Fibroblast of lung (primary cell): ENCODE data around the gene PDZK1IP1.
"Not testable (repeated sequence)": the region's sequence is repeated elsewhere in the genome, so short reads cannot be mapped to it uniquely, and the experiment has no call there.

Source experiments
- CTCF ChIP-seq, 2 donors: IDR thresholded peaks in 1 of 2; conservative IDR thresholded peaks in 1 of 2; 1 replicate in 1 of 2; 2 replicates in 1 of 2; pipeline ENCODE4 v1.5.1; 2011 to 2012; ENCODE audit warnings: low read length in 2 of 2, control low read depth in 1 of 2, inconsistent platforms in 1 of 2, low read depth in 1 of 2, mild to moderate bottlenecking in 1 of 2
- EZH2 ChIP-seq: IDR thresholded peaks from 2 replicates; pipeline ENCODE4 v1.5.1; 2012; ENCODE audit warnings: low read length, control low read depth, mild to moderate bottlenecking; ENCODE audit errors: missing control alignments

GRCh38 chr1:47157957-47158356 lies 31.9 kb downstream of the PDZK1IP1 start:
- TF ChIP-seq CTCF (conservative IDR thresholded peaks at IDR 0.05 in 1 of 2, IDR thresholded peaks at IDR 0.05 in 1 of 2; ENCODE audit: low read depth in 1 of 2, low read length in 2 of 2); EZH2: not testable (repeated sequence)
